GM19023 (cell line): ENCODE measurements around the gene HNRNPA3.
A peak's percentile ranks its signal among the peaks of the same experiment; 100 is the strongest.
"Not testable (repeated sequence)": the region's sequence is repeated elsewhere in the genome, so short reads cannot be mapped to it uniquely, and the experiment has no call there.

Experiments
- ATAC-seq: cut with Tn5 transposase; IDR thresholded peaks from one replicate; pipeline ENCODE4 v1.9.1; 2021; ENCODE audit warnings: mild to moderate bottlenecking, moderate library complexity; ENCODE audit not compliant: unreplicated experiment

HNRNPA3 gene

DNA sequence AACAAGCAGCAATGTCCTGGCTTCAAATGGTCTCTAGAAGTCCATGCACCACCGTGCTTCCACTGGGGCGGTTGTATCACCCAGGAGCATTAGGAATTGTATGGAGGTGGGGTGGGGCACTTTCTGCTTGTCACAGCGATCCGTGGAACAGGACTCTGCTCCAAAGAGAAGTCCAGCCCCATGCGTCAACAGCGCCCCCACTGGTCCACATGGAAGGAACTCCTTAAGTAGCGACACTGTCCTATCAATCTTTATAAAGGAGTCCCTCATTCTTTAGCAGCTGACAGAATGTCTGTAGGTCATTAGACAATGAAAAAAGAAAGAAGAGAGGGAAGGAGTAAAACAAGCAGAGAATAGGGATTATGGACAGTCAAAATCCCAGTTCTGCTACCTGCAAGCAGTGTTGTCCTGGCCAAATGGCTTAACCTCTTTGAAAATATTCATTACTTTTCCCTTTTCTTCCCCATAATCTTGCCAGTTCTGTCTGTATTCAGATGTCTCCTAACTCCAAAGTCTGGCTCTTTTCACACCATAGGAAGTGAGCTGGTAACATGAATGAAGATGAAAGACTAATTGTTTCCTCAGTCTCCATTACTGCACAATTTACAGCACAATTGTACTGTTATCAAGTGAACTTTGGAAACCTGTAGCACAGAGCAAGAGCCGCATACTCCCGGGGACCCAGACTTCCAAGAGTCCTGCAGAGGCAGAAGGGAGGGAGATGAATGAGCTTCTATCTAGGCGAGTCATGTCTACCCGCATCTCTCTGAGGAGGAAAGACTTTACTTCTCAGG lies 42.0 kb downstream of the HNRNPA3 start:
- no peak for ATAC-seq

DNA sequence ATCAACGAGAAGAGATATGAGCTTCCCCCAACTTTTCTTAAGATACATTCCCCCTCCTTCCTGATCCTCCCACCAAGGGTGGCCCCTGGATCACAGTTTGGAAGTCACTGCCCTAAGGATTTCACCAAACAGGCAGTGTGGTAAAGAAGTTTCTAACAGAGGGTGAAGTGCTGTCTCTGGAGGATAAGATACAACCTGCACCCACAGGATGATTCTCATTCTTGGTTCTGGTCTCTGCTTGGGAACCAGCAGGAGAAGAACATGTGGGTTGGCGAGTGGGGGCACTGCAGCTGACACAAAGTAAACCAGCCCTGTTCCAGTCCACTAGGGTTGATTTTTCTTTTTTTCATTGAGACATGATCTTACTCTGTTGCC lies 42.6 kb downstream of the HNRNPA3 start:
- no peak for ATAC-seq

DNA sequence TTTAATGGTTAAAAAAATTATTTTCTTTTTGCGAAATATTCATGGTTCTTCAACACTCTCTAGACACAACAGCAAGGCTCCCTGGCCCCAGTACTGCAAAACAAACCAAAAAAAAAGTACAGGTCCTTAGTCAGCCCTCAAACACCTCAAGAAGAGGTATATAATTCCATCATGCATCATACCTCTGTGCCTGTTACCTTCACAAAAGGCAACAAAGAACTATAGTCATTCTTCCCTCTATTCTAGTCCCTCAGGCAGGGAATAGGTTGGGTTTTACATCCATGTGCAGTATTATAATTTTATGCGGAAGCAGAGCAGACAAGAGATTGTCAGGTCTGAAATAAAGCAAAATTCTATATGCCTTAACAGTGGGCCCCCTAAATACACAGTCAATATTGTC lies 43.4 kb downstream of the HNRNPA3 start:
- no peak for ATAC-seq

DNA sequence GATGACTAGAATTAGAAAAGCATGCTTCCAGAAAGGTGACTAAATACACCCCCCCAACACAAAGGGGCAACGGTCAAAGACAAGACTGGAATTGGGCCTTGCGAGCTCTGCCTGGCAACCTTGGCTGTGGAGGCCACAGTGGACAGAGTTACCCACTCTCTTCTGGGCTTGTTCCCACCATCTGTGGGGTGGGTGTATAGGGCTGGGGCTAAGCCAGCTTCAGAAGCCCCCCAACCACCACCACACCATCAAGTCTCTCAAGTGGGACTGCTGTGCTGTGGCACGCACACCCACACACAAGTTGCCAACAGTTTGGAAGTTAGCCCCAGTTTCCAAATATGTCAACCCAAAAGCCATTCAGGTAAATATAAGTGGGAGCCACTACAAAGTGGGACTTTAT lies 44.1 kb downstream of the HNRNPA3 start:
- no peak for ATAC-seq

DNA sequence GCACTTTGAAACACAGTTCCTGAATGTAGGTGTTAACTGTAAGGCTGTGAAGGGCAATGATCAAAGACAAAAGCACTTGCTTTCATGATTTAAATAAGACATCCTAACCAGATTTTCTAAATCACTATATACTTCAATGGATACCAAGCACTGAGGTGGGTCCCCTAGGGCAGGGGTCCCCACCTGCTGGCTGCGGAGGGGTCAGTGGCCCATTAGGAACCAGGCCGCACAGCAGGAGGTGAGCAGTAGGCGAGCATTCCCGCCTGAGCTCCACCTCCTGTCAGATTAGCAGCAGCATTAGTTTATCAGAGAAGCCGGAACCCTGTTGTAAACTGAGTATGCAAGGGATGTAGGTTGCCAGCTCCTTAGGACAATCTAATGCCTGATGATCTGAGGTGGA lies 44.9 kb downstream of the HNRNPA3 start:
- ATAC-seq, result no peak

DNA sequence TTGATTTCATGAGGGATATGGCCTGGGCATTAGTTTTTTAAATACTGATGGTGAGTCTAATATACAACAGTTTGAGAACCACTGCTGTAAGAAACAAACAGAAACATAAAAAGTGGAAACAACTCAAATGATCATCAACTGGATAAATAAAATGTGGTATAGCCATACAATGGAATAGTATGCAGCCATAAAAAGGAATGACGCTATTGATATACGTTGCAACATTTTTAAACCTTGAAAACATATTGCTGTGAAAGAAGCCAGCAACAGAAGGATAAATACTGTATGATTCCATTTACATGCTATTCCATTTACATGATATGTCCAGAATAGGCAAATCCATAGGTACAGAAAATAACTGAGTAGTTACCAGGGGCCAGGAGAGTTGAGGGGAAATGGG lies 45.5 kb downstream of the HNRNPA3 start:
- ATAC-seq, result no peak

DNA sequence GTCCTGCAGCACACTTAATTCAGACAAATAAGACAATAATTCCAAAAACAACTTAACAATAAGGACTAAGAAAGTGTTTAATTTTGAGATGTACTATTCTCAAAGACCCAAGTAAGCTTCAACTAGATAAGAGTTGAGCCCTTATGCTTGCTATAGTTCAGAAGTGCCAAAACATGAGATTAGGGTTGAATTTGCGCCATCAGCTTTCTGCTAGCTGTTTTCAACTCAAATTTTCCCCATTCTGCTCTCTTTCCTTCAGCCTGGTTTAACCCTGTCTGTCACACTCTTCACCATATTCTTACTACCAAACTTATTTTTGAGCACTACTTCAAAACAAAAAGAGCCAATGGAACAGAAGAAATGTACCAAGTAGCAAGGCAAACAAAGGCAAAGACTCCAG lies 47.8 kb downstream of the HNRNPA3 start:
- no peak for ATAC-seq

DNA sequence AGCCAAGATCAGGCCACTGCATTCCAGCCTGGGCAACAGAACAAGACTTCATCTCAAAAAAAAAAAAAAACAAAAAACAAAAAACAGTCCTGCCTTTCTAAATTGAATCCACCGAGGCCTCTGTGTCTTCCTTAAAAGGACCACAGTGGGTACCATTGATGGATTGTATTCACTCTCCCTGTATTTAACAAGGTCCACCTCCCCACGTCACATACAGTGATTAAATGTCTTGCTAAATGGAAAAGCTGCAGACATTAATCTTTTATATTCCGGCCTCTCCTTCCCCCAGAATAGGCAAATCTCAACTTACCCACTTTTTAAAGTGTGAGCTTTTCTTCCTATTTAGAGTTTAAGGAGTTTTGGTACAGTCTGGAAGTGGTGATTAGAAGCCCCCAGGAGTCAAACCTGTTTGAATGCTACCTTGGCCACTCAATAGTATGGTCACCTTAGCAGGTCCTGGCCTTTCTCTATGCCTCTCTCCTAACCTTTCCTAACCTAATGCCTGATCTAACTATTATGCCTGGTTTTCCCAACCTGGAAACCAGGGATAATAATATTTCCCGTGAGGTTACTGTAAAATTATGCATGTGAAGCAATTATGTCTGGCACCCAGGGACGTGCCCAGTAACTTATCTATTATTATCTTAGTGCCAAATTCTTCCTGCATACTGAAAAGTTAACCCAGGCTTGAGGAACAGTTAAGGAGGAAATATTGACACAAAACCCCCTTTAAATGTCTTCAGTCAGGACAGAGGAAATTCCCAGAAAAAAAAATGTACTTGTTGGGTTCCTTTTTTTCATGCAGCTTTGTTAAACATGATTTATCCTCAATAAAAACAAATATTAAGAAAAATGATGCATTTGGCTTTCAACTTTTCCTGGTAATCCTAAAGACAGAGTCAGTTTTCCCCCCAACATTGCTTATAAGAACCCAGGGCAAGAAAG lies 48.8 kb downstream of the HNRNPA3 start:
- no peak for ATAC-seq

DNA sequence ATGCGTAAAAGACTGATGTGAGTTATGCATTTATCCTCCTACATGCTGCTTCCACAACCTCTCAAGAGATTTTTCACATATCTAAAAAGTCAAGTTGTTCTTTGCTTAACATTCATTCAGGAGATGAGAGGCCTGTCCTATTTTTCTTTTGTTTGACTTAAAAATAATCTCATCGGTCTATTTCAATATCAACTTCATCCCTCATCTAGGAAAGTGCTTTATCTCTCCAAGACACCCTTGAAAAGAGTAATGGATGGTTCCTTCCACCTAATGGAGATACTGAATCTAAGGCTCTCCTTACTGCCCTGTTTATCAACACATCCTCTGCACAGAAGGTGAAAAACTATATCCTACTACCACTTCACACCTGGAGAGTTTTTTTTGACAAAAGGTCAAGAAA lies 49.5 kb downstream of the HNRNPA3 start:
- no peak for ATAC-seq

DNA sequence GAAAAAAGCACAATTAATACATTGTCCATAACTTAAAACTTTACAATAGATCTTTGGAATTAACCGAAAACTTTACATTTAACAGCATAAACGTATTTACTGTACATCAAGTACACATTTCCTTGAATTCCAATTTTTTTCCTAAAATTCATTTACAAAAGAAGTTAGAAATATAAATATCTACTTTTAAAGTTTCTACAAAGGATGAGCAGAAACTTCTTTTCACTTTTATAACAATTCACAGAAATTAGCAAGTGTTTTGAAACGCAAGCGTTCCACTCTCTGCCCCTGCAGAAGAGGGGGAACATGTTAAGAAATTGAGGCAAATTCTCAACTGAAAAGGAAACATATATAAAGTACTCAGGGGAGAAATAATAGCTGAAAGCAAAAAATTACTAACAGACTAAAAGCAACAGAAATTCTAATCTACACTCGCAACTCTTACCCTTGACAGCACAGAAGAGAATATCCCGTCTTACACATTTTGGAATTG lies 50.4 kb downstream of the HNRNPA3 start:
- ATAC-seq, result no peak

DNA sequence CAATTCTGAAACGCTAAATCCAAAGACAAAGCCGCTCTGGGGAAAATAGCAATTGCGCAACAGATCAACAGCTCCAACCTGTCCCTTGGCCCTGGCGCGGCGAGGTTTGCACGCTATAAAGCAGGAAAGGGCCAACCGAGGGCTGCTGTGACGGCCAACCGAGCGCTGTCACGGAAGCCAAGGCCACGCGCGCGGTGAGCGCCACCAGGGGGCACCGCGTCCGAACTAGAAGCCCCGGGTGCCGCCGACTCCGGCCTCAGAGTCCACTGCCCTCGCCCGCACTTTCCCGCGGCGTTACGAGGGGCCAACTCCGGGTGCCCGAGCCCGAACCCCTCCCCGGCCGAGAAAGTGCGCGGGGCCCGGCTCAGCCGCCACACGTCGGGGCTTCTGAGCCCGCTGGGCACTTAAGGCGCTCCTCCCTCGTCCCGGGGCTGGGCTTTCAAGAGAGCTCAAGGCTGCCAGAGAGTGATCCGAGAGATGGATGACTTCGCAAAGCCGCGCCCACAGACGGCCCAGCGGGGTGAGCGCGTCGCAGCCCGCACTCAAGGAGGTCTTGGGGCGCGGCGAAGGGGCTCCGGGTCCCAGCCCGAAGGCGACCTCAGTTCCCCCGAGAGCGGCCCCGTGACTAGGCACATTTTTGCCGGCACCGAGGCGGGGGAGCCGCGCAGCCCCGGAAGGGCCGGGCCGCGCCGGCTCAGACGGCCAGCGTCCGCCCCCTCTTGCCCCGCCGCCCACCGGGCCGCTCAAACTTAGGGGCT lies 51.0 kb downstream of the HNRNPA3 start:
- ATAC-seq, result peak; percentile 47

DNA sequence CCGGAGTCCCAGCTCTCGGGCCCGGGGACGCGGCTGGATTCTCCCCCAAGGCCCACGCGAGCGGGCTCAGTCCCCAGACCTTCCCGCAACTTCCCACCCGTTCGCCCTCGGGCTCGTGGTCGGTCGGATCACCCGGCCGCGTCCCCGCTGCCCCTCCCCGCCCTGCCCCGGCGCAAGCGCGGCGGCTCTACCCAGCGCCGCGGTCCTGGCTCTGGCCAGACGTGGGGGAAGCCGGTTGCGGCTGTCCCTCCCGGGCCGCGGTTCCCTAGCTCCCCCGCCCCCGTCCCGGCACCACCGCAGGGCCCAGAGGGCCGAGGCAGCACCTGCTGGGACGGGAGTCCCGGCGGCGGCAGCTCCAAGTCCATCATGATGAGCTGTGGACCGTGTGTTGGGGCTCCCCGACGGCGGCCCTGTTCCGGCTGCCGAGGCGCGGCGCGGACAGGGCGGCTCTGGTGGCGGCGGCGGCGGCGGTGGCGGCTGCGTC lies 51.7 kb downstream of the HNRNPA3 start:
- peak; percentile 23 for ATAC-seq

DNA sequence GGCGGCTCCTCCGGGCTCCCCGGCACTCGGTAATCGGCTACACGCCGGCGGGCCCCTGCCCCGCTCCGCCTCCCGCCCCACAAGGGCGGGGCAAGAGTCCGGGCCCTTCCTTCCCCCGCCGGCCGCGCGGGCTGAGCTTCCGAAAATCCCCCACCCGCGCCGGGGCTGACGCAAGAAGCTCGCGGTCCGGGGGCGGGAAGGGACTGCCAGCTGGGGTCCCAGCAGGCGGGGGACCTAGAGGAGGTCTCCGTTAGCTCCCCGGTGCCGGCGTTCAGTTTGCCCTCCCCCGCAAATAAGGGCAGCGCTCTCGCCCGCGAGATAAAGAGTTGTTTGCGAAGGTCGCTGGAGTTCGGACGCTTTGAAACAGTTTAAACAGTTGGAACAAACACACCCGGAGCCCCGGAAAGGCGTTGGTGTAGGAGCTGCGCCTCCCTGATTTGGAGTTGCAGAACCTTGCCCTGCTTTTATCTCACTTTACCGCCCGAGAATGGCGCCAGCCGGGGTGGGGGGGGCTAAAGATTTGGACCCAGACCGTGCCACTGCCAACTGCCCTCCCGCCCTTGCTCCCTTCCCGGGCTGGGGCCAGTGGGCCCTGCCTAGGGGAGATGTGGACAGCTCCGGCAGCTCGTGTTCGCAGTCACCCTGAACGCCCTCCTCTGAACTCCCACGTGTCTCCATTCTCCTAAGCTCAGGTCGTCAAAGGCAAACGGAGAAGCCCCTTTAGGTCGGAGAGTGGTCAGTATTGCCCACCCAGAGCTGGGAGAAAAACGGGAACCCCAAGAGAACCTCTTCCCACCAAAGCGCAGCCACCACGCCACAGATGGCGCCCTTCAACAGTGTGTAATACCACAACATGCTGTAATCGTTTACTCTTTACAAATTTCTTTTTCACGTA lies 52.3 kb downstream of the HNRNPA3 start, which contains the start of gene NFE2L2:
Gene NFE2L2, minus strand, starts transcription at position 35 of the 895 bp plus-strand sequence. CDS start 151 bp downstream, outside the sequence.
- peak; percentile 75 for ATAC-seq

DNA sequence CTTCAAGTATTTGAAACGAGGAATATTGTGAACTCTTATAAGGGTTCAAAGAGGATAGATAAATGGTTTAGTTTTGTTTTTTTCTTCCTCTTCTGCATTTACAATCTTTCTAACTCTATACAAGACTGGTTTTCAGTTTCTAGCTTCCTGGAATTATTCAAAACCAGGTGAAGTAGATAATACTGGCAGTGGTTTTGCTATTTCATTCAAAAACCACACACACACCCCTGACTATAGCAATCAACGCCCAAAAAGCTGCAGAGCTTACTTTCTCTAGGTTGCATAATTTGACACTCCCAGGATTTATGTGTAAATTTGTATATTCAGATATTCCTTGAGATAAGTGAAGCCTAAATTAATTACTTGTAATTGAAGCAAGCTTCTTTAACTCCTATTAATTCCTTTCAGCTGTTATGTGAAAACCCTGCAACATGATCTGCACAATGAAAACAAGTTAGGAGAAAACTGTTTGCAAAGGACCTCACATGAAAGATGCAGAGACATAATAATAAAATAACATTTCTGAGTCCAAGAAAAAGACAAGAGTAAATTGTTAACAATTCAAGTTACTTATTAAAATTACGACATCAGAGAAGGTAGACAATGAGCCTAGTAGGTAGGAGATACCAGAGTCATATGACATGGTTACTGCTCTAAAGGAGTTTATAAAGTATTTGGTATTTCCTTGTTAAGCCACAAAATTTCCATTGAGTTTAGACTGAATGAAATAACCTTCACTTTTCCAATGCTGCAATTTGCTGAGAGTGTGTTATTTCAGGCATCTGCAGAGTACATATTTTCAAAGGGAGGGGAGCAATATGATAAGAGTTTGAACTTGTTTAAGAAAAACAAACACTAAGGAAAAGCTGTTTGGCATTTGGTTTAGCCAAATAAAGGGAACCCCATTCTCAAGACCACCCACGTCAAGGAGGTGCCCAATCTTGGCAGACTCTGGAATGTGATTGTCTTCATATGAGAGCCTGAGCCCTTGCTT lies 53.5 kb downstream of the HNRNPA3 start:
- ATAC-seq, result no peak

DNA sequence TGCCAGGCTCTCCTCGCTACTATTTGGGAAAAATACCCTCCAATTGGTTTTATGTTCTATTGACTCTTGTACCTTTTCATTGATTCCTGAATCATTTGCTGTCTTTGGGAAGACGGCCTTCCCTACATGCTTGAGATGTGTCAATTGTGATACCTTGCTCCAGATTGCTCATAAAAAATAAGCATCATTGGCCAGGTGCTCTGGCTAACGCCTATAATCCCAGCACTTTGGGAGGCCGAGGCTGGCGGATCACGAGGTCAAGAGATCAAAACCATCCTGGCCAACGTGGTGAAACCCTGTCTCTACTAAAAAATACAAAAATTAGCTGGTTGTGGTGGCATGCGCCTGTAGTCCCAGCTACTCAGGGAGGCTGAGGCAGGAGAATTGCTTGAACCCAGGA lies 54.4 kb downstream of the HNRNPA3 start:
- ATAC-seq, result not testable (repeated sequence)

DNA sequence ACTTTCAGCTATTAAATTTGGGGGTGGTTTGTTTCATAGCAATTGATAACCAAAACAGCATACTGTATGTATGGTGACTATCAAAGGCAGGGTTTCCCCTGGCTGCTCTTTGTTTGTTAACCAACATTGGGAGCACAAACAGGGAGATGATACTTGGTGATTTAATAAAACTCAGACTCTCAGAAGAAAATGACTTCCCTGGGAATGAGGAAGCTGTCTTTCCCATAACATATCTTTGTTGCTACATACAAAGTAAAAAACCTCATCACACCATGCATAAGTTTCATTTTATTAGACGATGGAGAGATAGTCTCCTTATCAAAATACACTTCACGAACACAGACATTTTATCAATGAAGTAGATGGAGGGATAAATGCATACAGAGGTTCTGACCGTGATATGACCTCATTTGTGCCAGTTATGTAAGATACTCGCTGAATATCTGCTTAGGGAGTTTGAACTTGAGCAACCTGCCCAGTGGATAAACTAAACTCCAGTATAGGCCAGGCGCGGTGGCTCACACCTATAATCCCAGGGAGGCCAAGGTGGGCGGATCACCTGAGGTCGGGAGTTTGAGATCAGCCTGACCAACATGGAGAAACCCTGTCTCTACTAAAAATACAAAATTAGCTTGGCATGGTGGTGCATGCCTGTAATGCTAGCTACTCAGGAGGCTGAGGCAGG lies 55.7 kb downstream of the HNRNPA3 start:
- no peak for ATAC-seq

DNA sequence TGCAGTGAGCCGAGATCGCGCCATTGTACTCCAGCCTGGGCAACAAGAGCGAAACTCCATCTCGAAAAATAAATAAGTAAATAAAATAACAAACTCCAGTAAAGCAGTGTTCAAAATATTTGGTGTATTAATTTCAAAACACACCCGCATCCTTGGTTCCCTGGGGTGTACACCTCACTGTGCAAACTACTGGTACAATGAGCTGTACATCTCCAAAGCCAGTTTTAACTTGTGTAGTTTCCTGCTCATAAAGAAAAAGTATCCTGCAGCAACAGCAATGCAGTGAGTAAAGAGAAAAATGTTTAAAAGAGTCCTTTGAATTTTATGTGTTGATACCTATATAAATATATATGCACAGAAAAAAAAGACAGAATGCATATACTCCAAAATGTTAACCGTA lies 56.3 kb downstream of the HNRNPA3 start:
- ATAC-seq, result no peak

DNA sequence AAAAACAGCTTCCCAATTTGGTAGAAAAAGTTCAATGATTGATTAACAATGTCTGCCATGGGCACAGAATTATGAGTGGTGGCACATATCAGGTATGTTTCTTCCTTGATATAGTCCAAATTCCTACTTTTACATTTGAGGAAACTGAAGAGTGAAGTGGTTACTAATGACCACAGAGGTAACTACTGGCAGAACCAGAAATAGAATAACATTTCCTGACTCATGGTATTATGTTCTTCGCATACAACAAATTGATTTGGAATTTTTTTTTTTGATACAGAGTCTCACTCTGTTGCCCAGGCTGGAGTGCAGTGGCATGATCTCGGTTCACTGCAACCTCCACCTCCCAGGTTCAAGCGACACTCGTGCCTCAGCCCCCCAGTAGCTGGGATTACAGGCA lies 57.9 kb downstream of the HNRNPA3 start:
- no peak for ATAC-seq
